Activated naive CD4-positive, alpha-beta T cell treated with anti-CD3 and anti-CD28 coated beads, Interleukin-2, amount 10 ng/mL, durations not matched to agents 5 hours and 36 hours (primary cell): Measurements from ENCODE around the gene GALM. TPM values are rescaled to one million over a fixed set of nuclear protein-coding genes. Genes with fewer than 3 reads are reported as not detected.

Source experiments
- total RNA-seq, 2 experiments: library from RNA; stranded (reverse); gene quantifications; one replicate each; pipeline ENCODE4 v1.2.3, GENCODE V29; 2021

Gene GALM
- total RNA-seq = 10 to 100 TPM; 29.9 to 31.0 TPM

GRCh38 chr2:38665854-38666555, at the start of gene GALM:
Gene GALM, plus strand, starts transcription at chr2:38666114. Its CDS starts 48 bp downstream, at chr2:38666162.

GRCh38 chr2:38750891-38751595, 85.1 kb downstream of the GALM start, which contains the start of gene SRSF7:
Gene SRSF7, minus strand, starts transcription at chr2:38751361. Its CDS starts 105 bp downstream, at chr2:38751256.

Other genes starting within 250 kb of the GALM start
- gene HNRNPLL, start 63.2 kb upstream of the GALM start, total RNA-seq = 10 to 100 TPM; 44.0 to 44.3 TPM
- 100 to 1,000 TPM; 218 to 224 TPM for gene SRSF7, start 85.2 kb downstream of the GALM start, total RNA-seq
- gene GEMIN6, start 112.1 kb downstream of the GALM start, total RNA-seq = 10 to 100 TPM; 13.3 to 14.2 TPM
- 1 to 10 TPM; 8.8 to 9.3 TPM for gene DHX57, start 209.8 kb downstream of the GALM start, total RNA-seq
- 1 to 10 TPM in 1 of 2 experiments, under 1 TPM in 1; 0.89 to 1.6 TPM for gene MORN2, start 209.9 kb downstream of the GALM start, total RNA-seq
- gene ARHGEF33, start 223.8 kb downstream of the GALM start, total RNA-seq = not detected